GM12873 (cell line): ENCODE results near the gene MAIP1.

Source experiments
- TF ChIP-seq, protein P1 (sequence below): IDR thresholded peaks from 2 replicates; pipeline ENCODE4 v1.5.1; 2012; ENCODE audit warnings: low read depth, mild to moderate bottlenecking, moderate library complexity, low read length, control low read depth; ENCODE audit not compliant: insufficient read depth; ENCODE audit errors: missing control alignments

MAIP1 gene

DNA sequence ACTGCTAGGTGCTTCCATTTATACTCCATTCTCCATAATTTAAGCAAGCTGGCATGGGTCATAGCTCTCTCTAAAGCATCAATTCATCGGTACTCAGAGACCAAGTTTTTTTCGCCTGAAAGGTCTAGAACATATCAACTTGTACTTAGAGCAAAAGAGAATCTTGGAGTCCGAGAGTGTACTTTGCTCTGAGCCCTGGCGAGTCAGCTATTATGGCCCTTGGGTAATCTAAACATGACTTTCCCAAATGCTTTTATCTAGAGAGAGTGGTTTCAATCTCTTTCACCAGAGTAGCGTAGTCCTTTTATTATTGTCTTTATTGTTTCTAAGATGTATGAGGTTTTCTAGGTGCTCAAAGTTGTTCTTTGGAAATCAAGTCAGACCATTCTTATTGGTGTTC lies 34.4 kb downstream of the MAIP1 start:
- TF ChIP-seq, protein P1, sequence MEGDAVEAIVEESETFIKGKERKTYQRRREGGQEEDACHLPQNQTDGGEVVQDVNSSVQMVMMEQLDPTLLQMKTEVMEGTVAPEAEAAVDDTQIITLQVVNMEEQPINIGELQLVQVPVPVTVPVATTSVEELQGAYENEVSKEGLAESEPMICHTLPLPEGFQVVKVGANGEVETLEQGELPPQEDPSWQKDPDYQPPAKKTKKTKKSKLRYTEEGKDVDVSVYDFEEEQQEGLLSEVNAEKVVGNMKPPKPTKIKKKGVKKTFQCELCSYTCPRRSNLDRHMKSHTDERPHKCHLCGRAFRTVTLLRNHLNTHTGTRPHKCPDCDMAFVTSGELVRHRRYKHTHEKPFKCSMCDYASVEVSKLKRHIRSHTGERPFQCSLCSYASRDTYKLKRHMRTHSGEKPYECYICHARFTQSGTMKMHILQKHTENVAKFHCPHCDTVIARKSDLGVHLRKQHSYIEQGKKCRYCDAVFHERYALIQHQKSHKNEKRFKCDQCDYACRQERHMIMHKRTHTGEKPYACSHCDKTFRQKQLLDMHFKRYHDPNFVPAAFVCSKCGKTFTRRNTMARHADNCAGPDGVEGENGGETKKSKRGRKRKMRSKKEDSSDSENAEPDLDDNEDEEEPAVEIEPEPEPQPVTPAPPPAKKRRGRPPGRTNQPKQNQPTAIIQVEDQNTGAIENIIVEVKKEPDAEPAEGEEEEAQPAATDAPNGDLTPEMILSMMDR: no peak

- TF ChIP-seq, protein P1: no peak
These were observed 36.3 kb downstream of the MAIP1 start for GRCh38 chr2:199991691-199992090.

DNA sequence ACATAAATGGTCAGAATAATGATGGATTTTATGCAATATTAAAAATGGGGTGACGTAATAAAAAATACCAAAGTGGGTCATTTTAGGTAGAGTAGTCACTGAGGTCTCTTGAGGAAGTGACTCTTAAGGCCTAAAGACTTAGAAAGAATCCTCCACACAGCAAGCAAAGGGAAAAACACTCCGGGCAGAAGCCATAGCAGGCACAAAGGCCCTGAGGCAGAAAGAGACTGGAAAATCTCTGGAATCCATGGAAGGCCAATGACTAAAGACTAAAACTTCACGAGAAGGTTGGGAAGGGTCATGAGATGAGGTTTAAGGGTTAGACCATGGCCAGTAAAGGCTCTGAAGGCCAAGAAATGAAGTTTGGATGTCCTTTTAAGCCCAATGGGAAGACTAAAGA lies 36.9 kb downstream of the MAIP1 start:
- TF ChIP-seq, protein P1: no peak

- TF ChIP-seq, protein P1: no peak
These were observed 39.0 kb downstream of the MAIP1 start for GRCh38 chr2:199994371-199994770.

GRCh38 chr2:199994896-199995295 lies 39.5 kb downstream of the MAIP1 start:
- TF ChIP-seq, protein P1: no peak

- TF ChIP-seq, protein P1: no peak
These were observed 41.9 kb downstream of the MAIP1 start for GRCh38 chr2:199997296-199997695.

GRCh38 chr2:199999166-199999565 lies 43.8 kb downstream of the MAIP1 start:
- TF ChIP-seq, protein P1: no peak

DNA sequence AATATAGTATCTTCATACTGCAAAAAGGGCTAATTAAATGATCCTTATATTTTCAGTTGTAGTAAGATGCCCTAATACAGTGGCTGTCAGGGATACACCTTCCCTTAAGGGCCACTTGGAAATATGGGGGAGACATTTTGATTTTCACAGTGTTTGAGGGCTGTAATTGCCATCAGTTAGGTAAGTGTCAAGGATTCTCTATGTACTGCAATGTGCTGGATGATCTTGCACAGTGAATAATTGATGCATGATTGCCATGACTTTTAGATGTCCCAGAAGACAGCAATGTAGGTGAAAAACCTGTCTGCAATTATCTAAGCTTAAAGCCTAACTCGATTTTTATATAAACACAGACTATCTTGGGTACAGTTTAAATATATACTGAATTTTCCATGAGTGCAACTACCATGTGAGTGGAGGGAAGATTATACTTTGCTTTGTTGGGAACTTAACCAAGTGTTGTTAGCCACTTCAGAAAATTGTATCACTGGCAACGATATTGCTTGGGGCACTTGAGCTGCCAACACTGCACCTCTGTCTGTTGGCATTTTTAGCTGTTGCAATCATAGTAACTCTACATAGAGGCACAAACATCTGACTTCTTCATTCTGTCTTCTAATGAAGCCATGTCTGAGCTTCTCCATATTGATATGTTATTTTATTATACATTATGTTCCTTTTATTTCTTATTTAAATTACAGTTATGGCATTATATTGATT lies 45.2 kb downstream of the MAIP1 start:
- TF ChIP-seq, protein P1: no peak
